ENCODE results near the gene OR2AT4.

GRCh38 chr11:75077316-75077715, 19.4 kb downstream of the OR2AT4 start:
- TF ChIP-seq CTCF (conservative IDR thresholded peaks at IDR 0.05; ENCODE audit: low read length) (no peak), EZH2phosphoT487 (IDR thresholded peaks at IDR 0.05; ENCODE audit: borderline replicate concordance) (no peak)

Data from Loucy (cell line).